Activated naive CD4-positive, alpha-beta T cell treated with anti-CD3 and anti-CD28 coated beads, Interleukin-2, amount 50 U/mL, for 16 hours (primary cell): ENCODE data around the gene RSF1.
"Not testable (repeated sequence)": the region's sequence is repeated elsewhere in the genome, so short reads cannot be mapped to it uniquely, and the experiment has no call there.

Experiments
- DNase-seq: peaks from one replicate; pipeline ENCODE4 v3.0.0-alpha.2; 2020

The RSF1 gene

DNA sequence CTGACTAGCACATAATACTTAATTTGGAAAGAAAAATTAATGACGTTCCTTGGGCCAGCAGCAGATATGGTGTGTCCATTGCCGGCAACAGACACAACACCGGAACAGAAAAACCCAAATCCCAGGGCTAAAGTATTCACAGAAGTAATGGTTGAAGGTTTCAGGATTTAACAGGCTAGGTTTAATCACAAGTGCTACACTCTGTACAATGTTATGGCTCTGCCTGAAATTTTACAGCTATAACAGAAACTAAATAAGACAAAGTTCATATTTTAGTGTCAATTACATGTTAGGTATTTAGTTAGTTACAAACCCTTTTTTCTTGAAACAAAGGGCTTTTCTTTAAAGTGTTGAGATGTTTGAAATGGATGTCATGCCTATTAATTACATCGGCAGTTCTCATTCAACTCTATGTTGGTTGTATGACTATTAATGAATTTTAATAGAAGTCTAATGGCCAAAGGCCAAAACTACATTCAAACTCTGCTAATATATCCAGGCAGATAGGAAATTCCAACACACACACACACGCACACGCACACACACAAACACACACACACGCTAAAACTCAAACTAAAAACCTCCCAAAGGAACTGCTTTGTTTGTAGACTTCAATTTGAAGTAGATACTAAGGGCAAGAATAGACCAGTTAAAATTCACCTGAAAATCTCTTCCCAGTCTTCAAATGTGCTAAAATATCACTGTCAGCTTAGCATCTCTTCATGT lies 155.1 kb downstream of the RSF1 start:
- DNase-seq = no peak

DNA sequence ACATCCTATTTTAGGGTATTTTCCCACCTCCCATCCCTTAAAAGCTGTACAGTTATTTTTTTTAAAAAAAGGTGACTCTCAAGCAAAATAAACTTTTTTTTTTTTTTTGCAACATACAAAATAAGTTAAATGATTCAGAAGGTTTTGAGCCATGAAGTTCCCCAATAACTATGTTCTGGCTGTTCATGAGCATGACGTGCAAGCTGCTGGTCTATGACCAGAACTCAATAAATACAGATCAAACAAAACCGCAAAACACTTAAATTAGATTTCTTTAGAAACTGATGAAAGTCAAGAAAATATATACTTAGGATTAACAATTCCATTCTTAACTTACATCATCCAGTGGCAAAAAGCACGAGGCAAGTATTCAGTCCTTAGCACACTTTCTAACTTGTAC lies 158.9 kb downstream of the RSF1 start:
- no peak for DNase-seq

DNA sequence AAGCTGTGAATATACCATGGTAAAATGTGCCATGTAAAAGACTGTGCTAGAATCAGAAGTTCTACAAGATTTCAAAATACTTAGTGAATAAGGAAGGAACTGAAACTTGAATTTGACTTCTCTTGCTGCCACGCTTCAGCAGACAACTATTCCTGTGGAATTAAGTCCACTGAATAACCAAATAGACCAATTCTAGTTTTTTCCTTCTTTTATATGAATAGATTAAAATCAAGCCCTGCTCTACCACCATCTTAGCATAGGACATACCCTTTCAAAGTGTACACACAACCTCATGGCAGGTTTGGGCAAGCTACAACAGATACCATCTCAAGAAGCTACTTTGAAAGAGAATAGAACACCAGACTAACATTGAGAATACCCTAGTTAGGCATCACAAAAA lies 159.6 kb downstream of the RSF1 start:
- no peak for DNase-seq

DNA sequence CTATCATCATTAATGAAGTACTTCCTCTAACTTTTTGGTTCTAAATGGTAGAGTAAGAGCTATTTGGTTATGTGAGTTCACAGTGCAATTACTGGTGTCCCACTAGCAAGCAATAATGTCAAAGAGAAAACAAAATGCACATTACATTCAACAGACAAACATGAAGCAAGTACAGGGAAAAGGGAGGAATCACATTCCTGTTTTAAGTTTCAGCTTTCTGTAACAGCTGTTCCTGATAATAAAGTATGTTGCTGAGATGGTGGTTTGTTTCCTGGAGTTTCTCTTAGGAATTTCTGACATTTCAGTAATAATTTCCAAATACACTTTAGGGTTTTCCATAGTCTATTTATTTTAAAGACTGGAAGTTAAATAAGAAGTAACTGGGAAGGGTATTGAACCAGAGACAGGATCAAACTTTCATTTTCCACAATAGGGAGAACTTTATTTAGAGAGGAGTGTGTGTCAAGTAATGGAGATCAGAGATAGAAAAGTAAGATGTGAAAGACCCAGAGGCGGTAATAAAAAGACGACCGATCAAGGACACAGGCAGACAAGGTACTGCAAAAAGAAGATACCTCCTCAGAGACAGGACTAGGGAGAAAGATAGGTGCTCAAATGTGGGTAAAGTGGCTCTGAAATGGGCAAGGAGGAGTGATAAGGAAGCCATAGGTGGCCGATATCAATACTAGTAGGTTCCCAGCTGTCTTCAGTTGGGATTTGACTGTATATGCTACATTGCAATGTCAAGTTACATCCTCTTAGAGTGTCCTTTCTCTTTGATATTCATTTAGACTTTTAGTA lies 162.1 kb downstream of the RSF1 start:
- DNase-seq = no peak

DNA sequence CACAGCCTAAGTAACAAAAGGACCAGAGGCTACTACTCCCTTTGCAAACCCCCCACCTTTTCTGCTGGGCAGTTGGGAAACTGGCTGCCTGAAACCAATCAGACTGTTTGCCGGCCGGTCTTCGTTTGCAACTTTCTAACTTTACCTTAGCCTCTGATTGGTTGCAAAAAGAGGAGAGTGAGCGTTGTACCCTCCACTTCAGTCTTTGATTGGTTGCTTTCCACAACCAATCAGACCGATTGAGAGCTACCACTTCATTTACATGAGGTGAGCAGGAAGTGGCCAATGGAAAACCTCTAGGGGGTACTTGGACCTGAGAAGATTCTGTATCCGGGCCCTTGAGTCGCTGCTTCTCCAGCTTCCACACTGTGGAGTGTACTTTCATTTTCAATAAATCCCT lies 164.2 kb downstream of the RSF1 start:
- no peak for DNase-seq

DNA sequence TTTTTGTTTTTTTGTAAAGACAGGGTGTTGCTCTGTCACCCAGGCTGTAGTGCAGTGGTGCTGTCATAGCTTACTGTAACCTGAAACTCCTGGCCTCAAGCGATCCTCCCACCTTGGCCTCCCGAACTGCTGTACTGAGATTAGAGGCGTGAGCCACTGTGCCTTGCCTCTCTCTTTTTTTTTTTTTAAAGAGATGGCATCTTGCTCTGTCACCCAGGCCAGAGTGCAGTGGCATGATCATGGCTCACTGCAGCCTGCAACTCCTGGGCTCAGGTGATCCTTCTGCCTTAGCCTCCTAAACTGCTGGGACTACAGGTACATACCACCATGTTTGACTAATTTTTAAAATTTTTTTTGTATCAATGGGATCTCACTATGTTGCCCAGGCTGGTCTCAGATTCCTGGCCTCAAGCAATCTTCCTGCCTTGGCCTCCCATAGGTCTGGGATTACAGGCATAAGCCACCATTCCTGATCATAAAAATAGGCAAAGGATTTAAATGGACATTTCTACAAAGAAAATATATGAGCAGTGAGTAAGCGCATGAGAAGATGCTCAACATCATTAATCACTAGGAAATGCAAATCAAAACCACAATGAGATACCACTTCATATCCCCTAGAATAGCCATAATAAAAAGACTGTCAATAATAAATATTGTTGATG lies 165.6 kb downstream of the RSF1 start:
- no peak for DNase-seq

DNA sequence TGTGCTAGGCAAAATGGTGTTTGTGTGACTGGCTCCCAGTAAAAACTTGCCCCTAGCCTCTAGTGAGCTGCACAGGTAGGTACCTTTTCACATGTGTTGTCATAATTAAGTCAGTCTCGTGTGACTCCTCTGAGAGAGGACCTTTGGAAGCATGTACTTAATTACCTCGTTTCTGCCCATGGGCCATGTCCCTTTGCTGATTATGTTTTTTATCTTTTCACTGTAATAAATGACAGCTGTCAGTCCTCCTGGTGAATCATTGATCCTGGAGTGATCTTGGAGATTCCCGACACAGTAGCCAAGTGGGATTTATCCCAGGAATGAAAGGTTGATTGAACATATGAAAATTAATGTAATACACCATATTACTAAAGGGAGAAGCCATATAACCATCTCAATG lies 170.4 kb downstream of the RSF1 start:
- DNase-seq = no peak

DNA sequence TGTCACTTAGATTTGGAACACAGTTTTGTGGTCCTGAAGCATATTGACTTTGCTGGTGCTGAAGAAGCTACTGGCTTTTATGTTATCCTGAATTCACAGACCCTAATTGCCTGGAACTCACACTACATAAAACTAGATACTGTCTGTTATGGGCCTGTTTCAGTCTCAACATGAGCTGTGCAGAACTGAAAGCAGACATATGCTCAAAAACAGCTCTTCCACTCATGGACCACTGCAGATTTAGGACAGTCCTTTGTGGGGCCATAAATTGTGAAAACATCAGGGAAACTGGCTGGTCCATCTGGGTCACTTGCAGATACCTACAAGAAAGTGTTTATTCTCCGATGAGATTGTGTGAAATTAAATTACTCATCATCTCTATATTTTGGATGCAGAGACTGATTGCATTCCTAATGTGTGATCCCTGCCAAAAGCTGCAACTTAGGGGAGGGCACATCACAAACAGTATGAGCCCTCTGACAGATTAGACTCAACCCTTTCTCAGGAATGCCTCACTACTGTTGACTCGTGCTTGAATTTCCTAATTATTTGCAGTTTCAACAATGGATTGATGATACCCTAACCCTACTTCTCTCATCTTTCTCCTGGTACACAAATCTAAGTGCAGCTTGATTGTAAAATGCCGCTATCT lies 172.7 kb downstream of the RSF1 start:
- DNase-seq = no peak

DNA sequence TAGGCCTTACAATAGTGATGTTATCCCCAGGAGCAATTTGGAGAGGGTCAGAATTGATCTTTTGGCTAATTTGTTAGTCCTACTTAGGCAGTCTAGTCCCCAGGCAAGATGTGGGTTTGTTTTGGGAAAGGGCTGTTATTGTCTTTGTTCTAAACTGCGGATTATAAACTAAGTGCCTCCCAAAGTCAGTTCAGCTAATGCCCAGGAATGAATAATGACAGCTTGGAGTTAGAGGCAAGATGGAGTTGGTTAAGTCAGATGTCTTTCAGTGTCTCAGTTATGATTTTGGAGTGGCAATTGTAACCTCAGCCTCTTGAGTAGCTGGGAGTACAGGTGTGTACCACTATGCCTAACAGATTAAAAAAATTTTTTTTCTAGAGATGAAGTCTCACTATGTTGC lies 175.6 kb downstream of the RSF1 start:
- DNase-seq = no peak

DNA sequence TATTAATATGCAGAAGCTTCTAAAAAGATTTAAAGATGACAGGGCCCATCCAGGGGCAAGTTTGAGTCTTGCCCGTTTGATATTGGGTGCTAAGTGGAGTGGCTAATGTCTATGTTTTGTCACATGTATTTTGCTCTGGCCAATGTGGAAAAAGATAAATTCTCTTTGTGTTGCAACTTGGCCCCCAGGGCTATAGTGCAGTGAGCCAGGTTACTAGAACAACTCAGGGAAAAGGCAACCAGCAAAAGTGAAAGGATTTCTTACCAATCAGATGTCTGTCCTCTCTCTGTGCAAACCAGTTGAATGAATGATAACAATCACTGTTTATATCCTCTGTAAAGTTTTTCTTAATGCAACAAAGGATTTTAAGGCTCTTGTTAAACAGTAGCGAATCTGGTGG lies 178.3 kb downstream of the RSF1 start:
- no peak for DNase-seq

DNA sequence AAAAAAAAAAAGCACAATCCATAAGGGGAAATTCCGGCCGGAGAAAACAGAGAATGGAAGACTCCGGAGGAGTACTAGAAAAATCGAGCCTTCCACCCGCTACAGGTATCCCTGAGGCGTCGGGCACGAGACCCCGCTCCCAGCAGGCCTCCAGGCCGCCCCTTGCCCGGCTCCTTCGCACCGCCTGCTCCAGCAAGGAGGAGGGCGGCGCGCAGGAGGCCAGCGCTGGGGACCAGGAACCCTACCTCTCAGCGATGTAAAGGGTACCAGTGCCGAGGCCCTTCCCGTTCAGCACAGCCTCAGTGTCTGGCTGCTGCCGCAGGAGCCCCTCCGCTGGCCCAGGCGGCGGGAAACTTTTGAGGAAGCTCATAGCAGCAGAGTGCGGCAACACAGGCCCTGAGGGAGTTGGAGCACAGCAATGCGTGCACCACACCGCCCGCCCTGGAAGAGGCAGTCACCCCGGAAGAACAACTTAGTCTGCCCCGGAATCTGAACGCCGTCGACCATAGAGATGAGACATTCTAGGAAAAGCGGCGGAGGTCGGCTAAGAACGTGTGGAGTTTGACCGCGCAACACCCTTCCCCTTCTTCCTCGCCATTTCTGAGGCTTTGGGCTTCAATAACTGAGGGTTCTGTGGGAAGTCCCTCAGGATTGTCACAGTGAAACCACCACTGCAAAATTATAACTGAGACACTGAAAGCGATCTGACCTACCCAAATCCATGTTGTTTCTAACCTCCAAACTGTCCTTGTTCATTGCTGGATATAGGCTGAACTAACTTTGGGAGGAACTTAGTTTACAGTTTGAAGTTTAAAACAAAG lies 183.0 kb downstream of the RSF1 start, which contains the start of gene CLNS1A:
CLNS1A (minus strand) TSS at position 450 of the 821 bp plus-strand sequence; CDS start at position 370, 80 bp downstream.
- peak; percentile 81 for DNase-seq

DNA sequence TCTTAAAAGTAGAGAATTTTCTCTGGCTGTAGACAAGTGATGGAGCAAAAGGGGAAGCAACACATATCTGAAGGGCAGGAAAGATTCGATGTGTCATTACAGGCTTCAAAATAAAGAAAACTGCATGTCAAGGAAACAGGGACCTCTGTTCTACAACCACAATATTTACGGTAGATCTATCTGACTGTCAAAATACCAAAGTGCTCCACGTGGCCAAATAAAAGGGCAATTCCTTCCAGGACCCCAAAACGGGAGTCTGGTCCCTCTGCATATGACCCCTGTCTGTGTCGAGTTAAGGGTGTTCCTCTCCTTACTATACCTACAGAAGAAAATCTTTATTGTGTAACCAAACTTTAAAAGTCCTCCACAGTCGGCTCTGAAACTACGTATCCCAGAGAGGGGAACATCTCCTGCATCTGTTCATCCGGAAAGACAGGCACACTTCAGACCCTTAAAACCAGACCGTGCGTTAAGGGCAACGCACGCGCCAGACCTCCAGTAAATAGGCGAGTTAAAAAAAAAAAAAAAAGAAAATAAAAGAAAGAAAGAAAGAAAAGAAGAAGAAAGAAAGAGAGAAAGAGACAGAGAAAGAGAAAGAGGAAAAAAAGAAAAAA lies 183.7 kb downstream of the RSF1 start:
- DNase-seq = no peak

DNA sequence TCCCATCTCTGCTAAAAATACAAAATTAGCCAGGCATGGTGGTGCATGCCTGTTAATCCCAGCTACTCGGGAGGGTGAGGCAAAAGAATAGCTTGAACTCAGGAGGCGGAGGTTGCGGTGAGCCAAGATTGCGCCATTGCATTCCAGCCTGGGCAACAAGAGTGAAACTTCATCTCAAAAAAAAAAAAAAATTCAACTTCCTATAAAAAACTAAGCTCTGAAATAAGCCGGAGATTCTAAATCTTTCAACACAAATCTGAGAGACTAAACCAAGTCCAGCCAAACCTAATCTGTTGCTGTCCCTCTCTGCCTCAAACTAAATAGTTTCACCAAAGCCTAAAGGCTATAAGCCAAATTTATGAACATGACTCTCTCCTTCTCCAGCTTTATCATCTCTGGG lies 186.6 kb downstream of the RSF1 start:
- DNase-seq = not testable (repeated sequence)

DNA sequence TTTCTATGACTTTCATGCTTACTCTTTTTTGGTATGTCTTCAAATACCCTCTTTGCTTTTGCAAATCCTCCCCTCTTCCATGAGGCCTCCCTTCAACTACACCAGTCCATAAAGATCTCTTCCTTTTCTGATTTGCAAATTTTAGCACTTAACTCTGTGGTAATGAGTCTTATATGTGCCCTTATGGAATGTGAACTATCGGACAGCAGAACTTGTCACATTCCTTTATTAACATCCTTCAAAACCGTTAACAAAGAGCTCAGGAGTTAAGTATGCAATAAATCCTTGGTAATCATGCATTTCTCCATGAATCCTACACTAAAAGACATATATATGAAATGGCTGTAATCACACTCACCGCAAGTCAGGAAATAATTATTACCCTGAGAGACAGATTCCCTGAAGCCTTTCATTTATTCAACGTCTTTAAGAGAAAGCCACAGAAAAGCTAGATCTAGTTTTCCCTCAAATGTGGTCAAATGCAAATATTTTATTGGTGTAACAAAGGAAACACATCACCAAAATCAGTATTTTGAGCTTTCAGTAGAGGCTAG lies 190.3 kb downstream of the RSF1 start:
- no peak for DNase-seq

DNA sequence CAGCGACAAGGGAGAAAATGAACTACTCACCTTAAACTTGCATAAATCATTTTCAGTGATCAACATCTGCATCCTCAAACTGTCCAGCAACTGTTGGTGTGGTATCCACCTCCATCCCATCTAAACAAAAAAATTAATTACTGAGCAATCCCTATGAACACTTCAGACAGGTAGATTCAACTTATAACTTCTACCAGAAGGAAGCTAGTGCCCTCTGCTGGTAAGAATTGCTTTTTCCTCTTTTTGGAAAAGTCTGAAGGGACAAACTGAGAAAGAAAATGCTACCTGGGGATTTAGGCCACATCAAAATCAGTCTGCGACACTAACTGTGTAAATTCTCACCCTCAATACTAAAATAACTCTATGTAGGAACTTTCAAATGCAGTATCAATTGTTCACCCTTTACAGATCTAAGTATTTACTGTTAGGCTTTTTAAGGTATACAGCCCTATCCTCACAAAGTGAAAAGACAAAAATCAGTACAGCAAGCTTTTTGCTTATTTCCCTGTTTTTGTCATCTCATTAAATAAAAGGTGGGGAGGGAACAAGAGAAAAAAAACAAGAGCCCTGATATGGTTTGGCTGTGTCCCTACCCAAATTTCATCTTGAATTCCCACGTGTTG lies 200.8 kb downstream of the RSF1 start:
- no peak for DNase-seq

DNA sequence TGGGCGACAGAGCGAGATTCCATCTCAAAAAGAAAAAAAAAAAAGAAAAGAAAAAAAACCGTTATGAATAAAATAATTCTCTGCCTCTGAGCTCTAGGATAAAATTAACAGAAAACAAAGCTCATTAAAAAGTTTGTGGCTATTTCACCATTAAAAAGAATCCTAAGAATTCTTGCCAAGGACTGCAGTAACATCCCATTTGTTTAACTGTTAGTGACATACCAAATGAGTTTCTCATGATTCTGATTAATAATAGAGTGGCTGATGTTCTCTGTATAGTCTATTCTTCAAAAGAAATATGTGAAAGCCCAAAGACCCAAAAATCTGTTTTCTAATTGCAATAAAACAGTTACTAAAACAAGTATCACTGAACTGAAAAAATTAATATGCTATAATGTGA lies 202.6 kb downstream of the RSF1 start:
- no peak for DNase-seq

DNA sequence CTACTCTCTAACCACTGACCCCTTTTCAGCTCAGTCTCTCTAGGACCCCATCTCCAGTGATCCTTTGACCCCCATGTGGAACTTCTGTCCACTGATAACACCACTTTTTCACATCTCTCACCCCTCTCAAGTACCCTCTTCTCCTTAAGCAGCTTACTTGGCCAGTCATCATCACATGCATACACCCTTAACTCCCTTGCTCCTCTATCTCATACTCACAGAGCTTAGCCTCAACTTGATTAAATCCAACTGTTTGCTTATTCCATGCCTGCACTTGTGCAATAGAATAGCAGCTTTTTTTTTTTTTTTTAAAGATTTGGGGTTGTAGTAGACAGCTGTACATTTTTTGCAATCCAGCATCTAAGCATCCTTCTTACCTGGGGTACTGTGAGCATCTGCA lies 208.6 kb downstream of the RSF1 start:
- no peak for DNase-seq
